GM18505 (cell line): ENCODE results near the gene DNAJC6.

ENCODE experiments used
- ATAC-seq: cut with Tn5 transposase; IDR thresholded peaks from one replicate; pipeline ENCODE4 v1.9.1; 2021; ENCODE audit not compliant: unreplicated experiment
- POLR2A ChIP-seq: IDR thresholded peaks from 4 replicates; pipeline ENCODE4 v1.6.1; 2011; ENCODE audit warnings: borderline replicate concordance; ENCODE audit not compliant: insufficient read depth, insufficient read length; ENCODE audit errors: extremely low read depth

Gene DNAJC6

DNA sequence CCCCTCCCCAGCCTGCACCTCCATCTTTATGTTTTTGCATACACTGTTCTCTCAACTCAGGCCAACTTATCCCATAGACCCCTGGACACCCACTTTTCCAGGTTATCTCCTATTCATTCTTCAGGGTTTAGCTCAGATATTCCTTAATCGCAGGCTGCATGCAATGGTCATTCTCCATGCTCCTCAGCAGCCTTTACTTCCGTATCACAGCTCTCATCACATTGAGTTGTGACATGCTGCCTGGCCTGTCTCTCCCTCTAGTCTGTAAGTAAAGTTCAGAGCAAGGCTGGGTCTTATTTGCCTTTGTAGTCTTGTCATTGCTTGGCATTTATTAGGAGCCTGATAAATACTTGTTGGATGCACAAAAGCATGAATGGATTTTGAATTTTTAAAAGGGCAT, 6.9 kb downstream of the DNAJC6 start:
- TF ChIP-seq POLR2A = no peak
- ATAC-seq = no peak

GRCh38 chr1:65317866-65318653, 8.7 kb downstream of the DNAJC6 start:
- ATAC-seq = no peak

DNA sequence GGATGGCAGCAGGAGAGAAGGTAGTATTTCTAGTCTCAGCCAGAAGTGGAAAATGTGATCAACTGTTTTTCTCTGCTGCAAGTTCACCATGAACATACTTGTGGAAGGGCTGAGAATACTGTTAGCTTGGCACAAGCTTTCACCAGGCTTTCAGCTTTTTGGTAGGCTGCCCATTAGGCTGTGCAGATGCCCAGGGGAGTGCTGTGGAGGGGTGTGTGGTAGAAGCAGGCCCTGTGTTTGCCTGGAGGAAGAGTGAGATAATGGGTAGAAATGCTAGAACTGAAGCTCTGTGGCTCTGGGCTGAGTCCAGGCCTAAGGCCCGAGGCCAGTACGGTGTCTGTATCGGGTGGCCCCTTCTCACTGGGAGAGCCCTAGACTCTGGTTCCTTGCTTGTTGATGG, 9.8 kb downstream of the DNAJC6 start:
- no peak for ATAC-seq
- TF ChIP-seq POLR2A = no peak

More at GRCh38 chr1:65317866-65318653, 8.7 kb downstream of the DNAJC6 start:
- TF ChIP-seq POLR2A = no peak

DNA sequence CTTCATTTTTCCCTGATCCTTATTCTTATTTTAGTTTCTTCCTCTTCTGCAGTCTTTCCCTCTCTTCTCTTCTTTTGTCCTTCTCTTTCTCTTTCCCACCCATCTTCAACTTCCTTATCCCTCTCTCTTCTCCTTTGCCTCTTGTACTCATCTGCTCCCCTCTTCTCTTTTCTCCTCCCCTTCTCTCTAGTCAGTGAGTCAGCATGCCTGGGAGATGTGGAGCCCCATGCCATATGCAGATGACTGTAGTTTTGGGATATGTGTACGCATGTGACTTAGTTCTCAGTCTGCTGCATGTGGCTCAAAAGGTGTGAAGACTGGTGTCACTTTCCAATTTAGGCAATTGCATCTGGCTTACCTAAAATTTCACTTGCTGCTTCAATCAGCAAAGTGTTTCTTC, 10.4 kb downstream of the DNAJC6 start:
- no peak for TF ChIP-seq POLR2A
- ATAC-seq = no peak

- TF ChIP-seq POLR2A = no peak
- no peak for ATAC-seq
Measured at GRCh38 chr1:65321879-65322278, 12.5 kb downstream of the DNAJC6 start.

DNA sequence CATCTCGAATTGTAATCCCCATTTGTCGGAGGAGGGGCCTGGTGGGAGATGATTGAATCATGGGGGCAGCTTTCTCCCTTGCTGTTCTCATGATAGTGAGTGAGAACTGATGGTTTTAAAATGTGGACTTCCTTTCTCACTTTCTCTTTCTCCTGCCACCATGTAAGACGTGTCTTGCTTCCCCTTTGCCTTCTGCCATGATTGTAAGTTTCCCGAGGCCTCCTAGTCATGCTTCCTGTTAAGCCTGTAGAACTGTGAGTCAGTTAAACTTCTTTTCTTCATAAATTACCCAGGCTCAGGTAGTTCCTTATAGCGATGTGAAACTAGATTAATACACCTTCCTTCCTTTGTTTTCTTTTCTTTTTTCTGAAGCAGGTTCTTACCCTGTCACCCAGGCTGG, 13.9 kb downstream of the DNAJC6 start:
- no peak for TF ChIP-seq POLR2A
- no peak for ATAC-seq

- no peak for TF ChIP-seq POLR2A
- ATAC-seq = no peak
Measured at GRCh38 chr1:65330021-65330420, 20.7 kb downstream of the DNAJC6 start.

- no peak for TF ChIP-seq POLR2A
- ATAC-seq = no peak
Measured at GRCh38 chr1:65330822-65331221, 21.5 kb downstream of the DNAJC6 start.

- no peak for TF ChIP-seq POLR2A
- no peak for ATAC-seq
Measured at GRCh38 chr1:65332821-65333220, 23.5 kb downstream of the DNAJC6 start.

GRCh38 chr1:65334081-65334480, 24.7 kb downstream of the DNAJC6 start:
- ATAC-seq = no peak
- no peak for TF ChIP-seq POLR2A

DNA sequence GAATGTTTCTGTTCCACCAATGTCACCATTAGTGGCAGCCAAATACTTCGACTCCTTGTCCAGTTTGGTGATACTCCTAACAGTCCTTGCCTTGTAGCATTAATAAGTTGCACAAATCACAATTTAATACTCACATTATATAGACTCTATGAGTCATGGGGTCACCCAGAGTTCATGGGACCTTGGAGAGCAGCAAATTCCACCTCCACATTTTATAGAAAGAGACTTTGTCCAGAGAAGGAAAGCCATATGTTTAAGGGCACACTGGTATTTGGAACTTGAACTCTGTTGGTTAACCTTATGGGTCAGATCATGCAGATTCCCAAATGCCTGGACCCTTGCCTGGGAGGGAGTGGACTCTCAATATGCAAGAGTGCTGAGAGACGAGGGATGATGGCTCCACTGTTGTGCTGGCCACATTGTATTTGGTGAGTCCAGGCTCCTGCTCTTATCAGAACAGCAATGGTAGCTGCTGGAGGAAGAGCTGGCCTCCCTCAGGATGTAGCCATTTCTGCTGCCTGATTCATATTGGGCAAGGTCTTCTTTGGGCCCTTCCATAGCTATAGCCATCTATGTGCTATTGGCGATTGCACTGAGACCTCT, 30.6 kb downstream of the DNAJC6 start:
- ATAC-seq = no peak
- no peak for TF ChIP-seq POLR2A

DNA sequence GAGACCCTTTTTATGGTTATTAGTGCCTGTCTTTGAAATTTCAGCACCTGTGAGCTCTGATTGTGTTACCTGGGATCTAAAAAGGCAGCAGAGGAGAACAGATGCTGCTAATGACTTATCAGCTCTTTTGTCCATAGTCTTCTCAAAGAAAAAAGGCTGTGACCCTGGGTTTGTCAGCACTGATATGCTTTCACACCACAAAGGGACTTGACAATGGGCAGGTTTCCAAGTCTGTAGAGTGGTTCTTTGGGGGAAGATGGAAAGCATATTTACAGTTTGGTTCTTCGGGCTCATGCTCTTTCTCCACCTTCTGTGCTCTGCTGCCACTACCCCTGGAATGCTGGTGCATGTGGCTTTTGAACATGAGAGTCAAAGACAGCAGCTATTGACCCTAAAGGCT, 32.0 kb downstream of the DNAJC6 start:
- ATAC-seq = no peak
- no peak for TF ChIP-seq POLR2A

DNA sequence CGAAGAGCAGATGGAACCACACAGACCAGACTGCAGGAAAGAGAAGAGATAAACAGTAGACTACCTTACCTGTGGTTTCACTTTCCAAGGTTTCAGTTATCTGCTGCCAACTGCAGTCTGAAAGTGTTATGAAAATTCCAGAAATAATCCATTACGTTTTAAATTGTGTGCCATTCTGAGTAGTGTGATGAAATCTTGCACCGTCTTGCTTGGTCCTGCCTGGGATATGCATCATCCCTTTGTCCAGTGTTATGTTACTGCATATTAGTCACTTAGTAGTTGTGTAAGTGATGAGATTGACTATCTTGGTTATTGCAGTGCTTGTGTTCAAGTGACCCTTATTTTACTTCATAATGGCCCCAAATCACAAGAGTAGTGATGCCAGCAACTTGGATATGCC, 33.9 kb downstream of the DNAJC6 start:
- no peak for TF ChIP-seq POLR2A
- ATAC-seq = no peak

- no peak for TF ChIP-seq POLR2A
- no peak for ATAC-seq
Measured at GRCh38 chr1:65344171-65344814, 35.0 kb downstream of the DNAJC6 start.
